SHP77 treated with DMSO at 0.1 percent for 48 hours (cell line): ENCODE measurements around the gene TUBB2A.

Experiments used
- DNase-seq: peaks from one replicate; lab custom pipeline; 2025; lab: John Stamatoyannopoulos, UW

The TUBB2A gene

DNA sequence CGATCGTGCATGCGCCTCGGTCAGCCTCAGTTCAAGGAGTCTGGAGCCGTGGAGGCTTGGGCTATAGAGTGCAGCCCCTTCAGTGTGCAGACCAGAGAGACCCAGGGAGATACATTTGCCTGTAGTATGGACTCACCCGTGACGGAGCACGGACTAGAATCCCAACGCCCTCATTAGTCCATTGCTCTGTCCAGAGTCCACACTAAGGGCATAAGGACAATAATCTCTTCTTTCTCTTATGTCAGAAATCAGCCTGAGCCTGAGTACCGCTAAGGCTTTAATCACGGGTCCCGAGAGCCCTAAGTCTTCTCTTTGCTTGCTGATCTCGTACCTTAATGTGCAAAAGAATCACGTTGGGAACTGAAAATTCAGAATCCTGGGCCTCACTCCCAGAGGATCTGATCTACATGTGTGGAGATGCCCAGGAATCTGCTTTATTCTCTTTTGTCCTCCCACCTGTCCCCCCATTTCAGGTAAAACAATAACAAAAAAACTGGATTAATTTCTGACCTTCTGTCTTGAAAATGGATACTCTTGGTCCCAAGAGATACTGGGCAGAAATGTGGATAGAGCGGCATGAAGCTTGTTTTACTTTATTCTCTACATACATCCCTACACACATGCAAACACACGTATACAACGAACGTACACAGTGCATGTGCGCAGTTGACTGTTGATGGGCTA, 38.2 kb downstream of the TUBB2A start:
- peak; percentile 41 for DNase-seq

DNA sequence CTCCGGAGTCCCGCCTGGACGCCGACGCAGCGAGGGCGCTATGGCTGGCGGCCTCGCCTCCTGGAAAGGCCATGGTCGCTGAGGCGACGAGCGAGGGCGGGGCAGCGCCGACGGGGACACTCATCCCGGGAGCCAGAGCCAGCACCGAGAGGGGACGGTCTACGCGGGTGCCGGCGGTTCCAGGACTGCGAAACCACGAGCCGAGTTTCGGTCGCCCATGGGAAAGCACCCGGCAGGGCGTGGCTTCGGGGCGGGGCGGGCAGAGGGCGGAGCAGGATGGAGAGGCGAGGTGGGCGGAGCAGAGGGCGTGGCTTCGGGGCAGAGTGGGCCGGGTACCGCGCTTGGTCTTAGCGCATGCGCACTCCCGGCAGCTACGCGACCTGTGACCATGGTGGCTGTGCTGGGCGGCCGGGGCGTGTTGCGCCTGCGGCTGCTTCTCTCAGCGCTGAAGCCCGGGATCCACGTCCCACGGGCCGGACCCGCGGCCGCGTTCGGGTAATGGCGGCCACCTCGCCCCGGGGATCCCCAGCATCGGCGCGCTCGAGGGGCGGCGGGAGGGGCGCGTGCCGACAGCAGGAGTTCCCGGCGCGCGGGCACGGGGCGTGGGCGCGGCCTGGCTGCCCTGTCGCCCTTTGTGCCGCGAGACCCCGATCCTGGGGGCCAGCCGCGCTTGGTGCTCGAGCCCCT, 38.8 kb downstream of the TUBB2A start, which contains the start of gene BPHL:
TSS of gene BPHL (plus strand) at position 359 of the 687 bp plus-strand sequence. CDS start at position 389, 30 bp downstream.
- DNase-seq, result peak; percentile 91

DNA sequence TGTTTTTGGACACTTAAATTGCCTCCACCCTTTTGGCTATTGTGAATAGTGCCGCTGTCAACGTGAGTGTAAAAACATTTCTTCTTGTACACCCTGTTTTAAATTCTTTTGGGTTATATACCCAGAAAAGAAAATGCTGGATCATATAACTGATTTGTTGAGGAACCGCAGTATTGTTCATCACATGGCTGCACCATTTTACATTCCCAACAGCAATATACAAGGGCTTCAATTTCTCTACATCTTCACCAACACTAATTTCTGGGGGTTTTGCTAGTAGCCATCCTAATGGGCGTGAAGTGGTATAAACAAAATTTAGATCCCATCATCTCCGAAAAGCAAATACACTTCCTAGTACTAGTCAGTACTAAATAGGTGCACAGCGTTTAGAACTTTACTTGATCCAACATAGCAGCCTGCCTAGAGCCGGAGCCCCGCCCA, 39.4 kb downstream of the TUBB2A start:
- DNase-seq, result no peak

DNA sequence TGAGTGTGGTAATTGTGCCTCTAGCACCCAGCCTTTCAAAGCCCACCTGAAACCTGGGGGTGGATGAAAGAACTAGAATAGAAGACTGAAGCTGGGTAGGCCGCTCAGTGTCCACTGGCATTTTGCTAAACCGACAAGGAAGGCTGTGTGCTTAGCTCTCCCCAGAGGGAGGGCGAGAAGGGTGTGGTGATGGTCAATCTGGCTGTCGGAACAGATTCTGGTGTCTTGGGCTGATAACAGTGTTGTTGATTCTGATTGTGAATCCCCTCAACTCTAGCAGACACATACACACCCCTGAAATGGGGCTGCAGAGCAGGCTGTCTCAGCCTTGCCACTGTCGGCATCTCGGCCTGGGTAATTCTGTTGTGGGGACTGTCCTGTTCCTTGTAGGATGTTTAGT, 43.0 kb downstream of the TUBB2A start:
- no peak for DNase-seq

DNA sequence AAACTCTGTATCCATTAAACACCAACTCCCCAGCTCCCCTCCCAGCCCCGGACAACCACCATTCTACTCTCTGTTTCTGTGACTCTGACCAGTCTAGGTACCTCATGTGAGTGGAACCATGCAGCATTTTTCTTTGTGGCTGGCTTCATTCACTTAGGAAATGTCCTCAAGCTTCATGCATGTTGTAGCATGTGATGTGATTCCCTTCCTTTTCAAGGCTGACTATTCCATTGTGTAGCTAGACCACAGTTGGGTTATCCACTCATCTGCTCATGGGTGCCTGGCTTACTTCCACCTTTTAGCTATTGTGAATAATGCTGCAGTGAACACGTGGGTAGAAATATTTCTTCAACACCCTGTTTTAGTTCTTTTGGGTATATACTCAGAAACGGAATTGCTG, 47.6 kb downstream of the TUBB2A start:
- DNase-seq, result no peak

DNA sequence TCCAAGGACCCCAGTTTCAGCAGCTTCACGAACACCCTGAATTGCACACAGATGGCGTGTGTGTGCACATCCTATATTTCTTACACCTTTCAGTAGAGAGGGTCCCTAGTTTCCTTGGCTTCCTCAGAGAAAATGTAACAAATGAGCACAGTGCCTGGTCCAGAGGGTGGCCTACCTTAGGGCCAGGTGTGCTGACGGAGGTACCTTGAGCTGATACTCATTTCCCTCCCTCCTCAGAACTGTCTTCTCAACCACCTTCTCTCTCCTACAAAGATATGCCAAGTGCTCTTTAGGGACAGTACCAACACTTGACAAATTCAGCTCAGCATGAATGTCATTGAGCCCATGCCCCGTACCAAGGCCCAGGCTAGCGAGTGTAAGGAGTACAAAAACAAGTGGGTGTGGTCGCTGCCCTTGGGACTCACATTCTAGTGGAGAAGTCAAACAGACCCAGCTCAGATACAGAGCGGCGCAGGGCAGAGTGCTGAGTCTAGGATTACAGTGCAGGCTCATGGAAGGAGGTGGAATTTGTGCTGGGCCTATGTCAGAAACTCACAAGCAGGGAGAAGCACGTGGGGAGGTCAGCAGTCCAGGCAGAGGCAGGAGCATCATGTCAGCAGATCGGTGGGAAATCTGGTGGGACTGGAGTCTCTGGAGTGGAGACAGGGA, 48.5 kb downstream of the TUBB2A start:
- no peak for DNase-seq
